Measurements from ENCODE around the gene PGAM2.

PGAM2 gene

DNA sequence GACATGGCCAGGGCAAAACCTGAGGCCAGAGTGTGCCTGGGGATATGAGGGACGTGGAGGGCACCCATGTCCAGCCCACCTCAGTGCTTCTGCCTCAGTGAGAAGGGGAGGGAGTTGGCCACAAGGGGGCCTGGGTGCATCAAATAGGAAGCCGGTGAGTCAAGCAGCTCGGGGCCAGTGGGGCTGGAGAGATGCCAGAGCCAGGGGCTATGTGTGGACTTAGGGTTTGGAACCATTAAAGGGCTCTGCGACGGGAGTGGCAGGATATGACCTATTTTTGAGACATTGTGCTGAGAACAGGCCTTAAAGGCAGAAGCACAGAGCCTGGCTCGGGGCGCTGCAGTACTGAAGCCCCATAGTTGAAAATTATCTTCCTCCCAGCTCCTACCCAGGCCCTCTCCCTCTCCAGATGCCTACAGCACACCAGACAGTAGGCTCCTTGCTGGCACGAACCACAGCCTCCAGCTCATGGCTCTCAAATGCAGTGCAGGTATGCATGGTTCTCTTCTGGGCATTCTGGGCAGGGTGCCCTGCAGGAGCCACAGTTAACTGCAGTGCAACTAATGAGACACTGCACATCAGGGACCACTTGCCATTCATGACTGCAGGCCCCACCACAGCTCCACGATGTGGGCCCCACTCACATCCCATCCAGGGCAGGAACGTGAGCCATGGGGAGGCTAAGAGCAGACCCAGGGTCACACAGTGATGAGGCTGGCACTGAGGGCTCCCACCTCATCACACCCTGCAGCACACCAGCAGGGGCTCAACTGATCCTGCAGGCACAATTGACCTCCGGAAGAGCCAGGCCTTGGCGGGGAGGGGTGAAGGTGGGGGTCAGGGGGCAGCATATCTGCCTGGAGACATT lies 7.2 kb upstream of the PGAM2 start:
- peak; percentile 62 for DNase-seq (ENCODE audit: low read depth)
- TF ChIP-seq, protein P1, sequence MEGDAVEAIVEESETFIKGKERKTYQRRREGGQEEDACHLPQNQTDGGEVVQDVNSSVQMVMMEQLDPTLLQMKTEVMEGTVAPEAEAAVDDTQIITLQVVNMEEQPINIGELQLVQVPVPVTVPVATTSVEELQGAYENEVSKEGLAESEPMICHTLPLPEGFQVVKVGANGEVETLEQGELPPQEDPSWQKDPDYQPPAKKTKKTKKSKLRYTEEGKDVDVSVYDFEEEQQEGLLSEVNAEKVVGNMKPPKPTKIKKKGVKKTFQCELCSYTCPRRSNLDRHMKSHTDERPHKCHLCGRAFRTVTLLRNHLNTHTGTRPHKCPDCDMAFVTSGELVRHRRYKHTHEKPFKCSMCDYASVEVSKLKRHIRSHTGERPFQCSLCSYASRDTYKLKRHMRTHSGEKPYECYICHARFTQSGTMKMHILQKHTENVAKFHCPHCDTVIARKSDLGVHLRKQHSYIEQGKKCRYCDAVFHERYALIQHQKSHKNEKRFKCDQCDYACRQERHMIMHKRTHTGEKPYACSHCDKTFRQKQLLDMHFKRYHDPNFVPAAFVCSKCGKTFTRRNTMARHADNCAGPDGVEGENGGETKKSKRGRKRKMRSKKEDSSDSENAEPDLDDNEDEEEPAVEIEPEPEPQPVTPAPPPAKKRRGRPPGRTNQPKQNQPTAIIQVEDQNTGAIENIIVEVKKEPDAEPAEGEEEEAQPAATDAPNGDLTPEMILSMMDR (IDR thresholded peaks at IDR 0.05; ENCODE audit: control insufficient read depth, insufficient read depth, low read depth, low read length, missing control alignments): peak; percentile 95
- H3K4me3 ChIP-seq (ENCODE audit: control insufficient read depth, low read depth, low read length): no peak overlapping the region

DNA sequence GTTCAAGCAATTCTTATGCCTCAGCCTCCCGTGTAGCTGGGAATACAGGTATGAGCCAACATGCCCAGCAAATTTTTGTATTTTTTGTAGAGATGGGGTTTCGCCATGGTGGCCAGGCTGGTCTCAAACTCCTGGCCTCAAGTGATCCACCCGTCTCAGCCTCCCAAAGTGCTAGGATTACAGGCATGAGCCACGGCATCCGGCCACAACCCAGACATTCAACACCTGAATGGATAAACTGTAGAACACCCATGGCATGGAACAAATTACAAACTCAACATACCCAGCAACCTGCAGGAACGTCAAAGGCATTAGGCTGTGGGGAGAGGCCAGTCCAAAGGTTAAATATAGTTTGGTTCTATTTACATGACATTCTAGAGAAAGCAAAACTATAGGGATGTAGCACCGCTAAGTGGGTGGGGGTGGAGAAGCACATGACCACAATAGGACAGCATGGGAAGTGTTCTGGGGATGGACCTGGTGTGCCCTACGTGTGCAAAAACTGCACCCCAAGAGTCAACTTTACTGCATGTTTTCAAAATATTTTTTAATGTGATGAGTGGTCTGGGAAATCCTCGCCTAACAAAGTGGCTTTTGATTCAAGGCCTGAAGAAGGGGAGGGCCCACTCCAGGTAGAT lies 6.5 kb upstream of the PGAM2 start:
- no peak overlapping the region for H3K4me3 ChIP-seq (ENCODE audit: control insufficient read depth, low read depth, low read length)
- TF ChIP-seq, protein P1 (IDR thresholded peaks at IDR 0.05; ENCODE audit: control insufficient read depth, insufficient read depth, low read depth, low read length, missing control alignments): no peak
- DNase-seq (ENCODE audit: low read depth): no peak

DNA sequence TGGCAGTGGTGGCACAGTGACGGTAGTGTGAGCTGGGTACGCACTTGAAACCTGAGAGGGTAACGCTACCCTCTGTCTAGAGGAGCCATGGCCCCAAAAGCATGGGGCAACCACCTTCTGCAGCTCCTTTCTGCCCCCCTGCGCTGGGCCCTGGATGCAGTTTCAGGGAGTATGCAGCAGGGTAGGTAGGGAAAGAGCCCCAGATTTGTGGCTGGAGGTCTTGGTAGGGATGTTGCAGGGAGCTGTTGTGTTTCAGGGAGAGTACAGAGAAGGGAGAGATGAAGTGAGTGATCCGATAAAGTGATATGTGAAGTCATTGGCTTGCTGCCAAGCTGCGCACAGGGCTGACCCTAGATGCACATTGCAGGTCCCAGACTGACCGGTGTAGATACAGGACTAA lies 2.7 kb upstream of the PGAM2 start:
- TF ChIP-seq, protein P1 (IDR thresholded peaks at IDR 0.05; ENCODE audit: control insufficient read depth, insufficient read depth, low read depth, low read length, missing control alignments): no peak
- no peak for DNase-seq (ENCODE audit: low read depth)
- H3K4me3 ChIP-seq (ENCODE audit: control insufficient read depth, low read depth, low read length): no peak overlapping the region

DNA sequence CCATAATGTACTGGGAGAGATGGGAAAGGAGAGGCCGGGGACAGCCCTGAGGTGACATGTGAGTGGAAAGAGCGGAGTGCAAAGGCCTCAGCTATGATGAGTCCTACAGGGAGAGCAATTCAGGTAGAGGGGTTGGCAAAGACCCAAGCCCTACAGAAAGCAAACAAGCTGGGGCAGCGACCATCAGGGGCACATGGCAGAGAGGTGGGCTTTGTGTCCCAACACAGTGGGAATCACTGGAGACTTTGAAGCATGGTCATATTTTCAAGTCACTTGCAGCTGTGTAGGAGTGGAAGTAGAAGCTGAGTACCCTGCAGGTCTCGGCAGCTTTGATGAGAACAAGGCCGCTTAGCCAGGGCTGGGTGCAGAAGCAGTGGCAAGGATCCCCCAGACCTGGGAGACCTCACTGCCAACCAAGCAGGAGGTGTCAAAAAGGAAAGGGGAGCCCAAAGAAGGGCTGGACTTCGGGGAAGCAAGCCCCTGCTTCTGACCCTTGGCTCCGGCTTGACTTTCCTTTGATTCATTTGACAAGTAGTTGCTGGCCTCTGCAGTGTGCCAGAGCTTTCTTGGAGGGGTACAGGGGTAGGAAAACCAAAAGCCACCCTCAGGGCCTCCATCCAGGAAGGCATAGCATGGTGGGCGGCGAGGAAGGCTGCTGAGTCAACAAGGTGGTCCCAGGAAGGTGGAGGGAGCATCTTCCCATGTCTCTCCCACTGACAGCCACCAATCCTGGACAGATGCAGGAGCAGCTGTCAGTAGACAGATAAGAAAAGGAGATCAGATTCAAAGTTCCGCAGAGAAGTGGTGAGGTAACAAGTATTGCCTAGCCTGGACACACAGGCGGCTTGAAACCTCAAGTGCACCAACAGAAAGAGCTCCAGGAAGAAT lies 1.9 kb upstream of the PGAM2 start:
- no peak for DNase-seq (ENCODE audit: low read depth)
- no peak overlapping the region for H3K4me3 ChIP-seq (ENCODE audit: control insufficient read depth, low read depth, low read length)
- TF ChIP-seq, protein P1 (IDR thresholded peaks at IDR 0.05; ENCODE audit: control insufficient read depth, insufficient read depth, low read depth, low read length, missing control alignments): no peak

DNA sequence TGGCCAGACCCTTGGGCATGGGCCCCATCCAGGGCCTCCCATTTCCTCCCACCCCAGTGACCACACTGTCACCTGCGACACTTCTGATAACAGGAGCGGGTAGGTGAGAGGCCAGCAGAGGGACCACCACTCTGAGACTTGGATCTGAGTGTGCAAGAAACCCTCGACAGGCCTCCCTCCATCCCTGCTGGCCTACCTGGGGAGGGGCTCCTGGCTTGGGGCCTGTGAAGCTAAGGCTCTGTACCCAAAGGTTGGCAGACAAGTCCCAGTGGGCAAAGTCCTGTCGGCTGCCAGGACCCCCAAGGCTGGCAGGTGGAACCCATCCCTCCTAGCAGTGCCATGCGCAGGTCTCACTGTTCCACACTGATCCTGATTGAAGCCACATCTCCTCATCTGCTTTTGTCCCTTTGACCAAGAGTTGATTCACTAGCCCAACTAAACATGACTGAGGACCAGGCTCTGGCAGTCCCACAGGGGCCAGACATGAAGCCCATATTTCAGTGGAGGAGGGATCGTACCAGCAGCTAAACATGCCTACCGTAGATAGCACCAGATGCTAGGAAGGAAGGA lies 1.2 kb upstream of the PGAM2 start:
- H3K4me3 ChIP-seq (ENCODE audit: control insufficient read depth, low read depth, low read length): no peak overlapping the region
- TF ChIP-seq, protein P1 (IDR thresholded peaks at IDR 0.05; ENCODE audit: control insufficient read depth, insufficient read depth, low read depth, low read length, missing control alignments): no peak
- DNase-seq (ENCODE audit: low read depth): no peak

DNA sequence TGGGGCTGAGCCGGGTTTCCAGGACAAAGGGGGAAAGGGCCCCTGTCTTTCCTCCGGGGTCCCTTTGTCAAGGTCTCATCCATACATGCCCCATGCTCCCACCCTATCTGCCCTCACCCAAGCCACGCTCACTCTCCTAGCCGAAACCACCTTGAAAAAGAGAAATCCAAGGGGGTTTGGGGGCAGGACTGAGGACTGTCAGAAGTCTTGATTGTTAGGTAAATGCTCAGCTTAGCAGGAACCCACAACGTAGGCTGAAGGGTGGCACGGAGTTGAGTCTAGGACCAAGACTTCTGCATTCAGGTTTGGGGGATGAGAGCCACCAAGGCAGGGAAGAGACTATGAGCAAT lies 719 bp upstream of the PGAM2 start:
- no peak for DNase-seq (ENCODE audit: low read depth)
- no peak overlapping the region for H3K4me3 ChIP-seq (ENCODE audit: control insufficient read depth, low read depth, low read length)
- TF ChIP-seq, protein P1 (IDR thresholded peaks at IDR 0.05; ENCODE audit: control insufficient read depth, insufficient read depth, low read depth, low read length, missing control alignments): no peak

All from AG09309 (cell line).